Liver (tissue), 3 donors: Measurements from ENCODE around the gene DNAAF1.

ENCODE experiments used
- GABPA ChIP-seq, 2 donors: IDR thresholded peaks in 1 of 2; conservative IDR thresholded peaks in 1 of 2; 2 replicates each; pipeline ENCODE4 v1.6.1; 2016; ENCODE audit warnings: antibody characterized with exemption in 2 of 2, mild to moderate bottlenecking in 1 of 2, moderate library complexity in 1 of 2
- TAF1 ChIP-seq: conservative IDR thresholded peaks from 2 replicates; pipeline ENCODE4 v1.6.1; 2016; ENCODE audit warnings: antibody characterized with exemption, mild to moderate bottlenecking
- YY1 ChIP-seq: IDR thresholded peaks from 2 replicates; pipeline ENCODE4 v1.6.1; 2016; ENCODE audit warnings: antibody characterized with exemption, mild to moderate bottlenecking
- TF ChIP-seq, protein P1 (sequence below): fragments of 150-350 bp; IDR thresholded peaks from 2 replicates; pipeline ENCODE4 v1.5.1; 2017; ENCODE audit warnings: improper control_type of control experiment, low read depth, low read length; ENCODE audit not compliant: missing input control
- TF ChIP-seq, protein P2 (sequence below): IDR thresholded peaks from 2 replicates; pipeline ENCODE4 v1.6.1; 2016; ENCODE audit warnings: antibody characterized with exemption
- donor health status: healthy.
- donor health status: healthy.

DNA sequence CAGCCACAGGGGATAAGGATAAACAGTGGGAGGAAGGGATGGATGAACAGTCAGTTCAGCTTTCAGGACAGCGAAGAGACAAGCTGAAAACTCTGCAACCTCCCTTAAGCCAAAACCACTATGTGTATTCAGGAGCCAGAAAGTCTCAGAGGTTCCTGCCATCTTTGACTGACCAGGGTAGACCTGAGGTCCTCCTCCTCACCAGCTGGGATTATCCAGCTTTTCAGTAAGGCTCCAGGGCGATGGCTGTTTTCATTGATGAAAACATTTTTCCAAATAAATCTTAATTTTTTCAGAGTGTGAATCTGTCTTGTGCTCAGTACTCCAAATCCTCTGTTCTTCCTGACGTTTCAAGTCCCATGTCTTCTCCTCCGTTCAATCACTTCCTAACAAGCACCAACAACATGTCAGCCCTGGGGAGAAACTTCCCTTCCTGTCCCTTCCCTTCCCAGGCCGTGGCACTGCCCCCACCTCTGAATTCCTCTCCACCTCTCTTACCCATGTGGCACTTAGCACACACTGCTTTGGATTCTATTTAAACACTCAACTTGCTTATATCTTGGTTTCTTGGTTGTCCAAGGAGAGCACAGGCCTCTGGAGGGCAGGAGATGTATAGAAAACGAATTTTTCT lies 5.4 kb upstream of the DNAAF1 start:
- TF ChIP-seq GABPA (IDR thresholded peaks at IDR 0.05 in 1 of 2, conservative IDR thresholded peaks at IDR 0.05 in 1 of 2): no peak
- no peak for TF ChIP-seq TAF1
- TF ChIP-seq YY1: no peak
- TF ChIP-seq, protein P1, sequence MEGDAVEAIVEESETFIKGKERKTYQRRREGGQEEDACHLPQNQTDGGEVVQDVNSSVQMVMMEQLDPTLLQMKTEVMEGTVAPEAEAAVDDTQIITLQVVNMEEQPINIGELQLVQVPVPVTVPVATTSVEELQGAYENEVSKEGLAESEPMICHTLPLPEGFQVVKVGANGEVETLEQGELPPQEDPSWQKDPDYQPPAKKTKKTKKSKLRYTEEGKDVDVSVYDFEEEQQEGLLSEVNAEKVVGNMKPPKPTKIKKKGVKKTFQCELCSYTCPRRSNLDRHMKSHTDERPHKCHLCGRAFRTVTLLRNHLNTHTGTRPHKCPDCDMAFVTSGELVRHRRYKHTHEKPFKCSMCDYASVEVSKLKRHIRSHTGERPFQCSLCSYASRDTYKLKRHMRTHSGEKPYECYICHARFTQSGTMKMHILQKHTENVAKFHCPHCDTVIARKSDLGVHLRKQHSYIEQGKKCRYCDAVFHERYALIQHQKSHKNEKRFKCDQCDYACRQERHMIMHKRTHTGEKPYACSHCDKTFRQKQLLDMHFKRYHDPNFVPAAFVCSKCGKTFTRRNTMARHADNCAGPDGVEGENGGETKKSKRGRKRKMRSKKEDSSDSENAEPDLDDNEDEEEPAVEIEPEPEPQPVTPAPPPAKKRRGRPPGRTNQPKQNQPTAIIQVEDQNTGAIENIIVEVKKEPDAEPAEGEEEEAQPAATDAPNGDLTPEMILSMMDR: no peak
- TF ChIP-seq, protein P2, sequence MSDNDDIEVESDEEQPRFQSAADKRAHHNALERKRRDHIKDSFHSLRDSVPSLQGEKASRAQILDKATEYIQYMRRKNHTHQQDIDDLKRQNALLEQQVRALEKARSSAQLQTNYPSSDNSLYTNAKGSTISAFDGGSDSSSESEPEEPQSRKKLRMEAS: no peak
